GM18867 (cell line): ENCODE results near the gene COCH.
A peak's percentile ranks its signal among the peaks of the same experiment; 100 is the strongest.
"Not testable (repeated sequence)": the region's sequence is repeated elsewhere in the genome, so short reads cannot be mapped to it uniquely, and the experiment has no call there.

ENCODE experiments used
- ATAC-seq: cut with Tn5 transposase; IDR thresholded peaks from one replicate; pipeline ENCODE4 v1.9.1; 2021; ENCODE audit warnings: mild to moderate bottlenecking, moderate library complexity; ENCODE audit not compliant: unreplicated experiment

Gene COCH

GRCh38 chr14:30874999-30875787 is 834 bp downstream of the COCH start:
- peak; percentile 25 for ATAC-seq

- no peak for ATAC-seq
Measured at GRCh38 chr14:30875788-30876053, 1.4 kb downstream of the COCH start.

- ATAC-seq: no peak
Measured at GRCh38 chr14:30876692-30877091, 2.3 kb downstream of the COCH start.

GRCh38 chr14:30882431-30882830 is 8.1 kb downstream of the COCH start:
- no peak for ATAC-seq

GRCh38 chr14:30883508-30884294 is 9.3 kb downstream of the COCH start:
- ATAC-seq: no peak

- ATAC-seq: no peak
Measured at GRCh38 chr14:30884901-30885300, 10.5 kb downstream of the COCH start.

- ATAC-seq: no peak
Measured at GRCh38 chr14:30885840-30886740, 11.7 kb downstream of the COCH start.

GRCh38 chr14:30888480-30889243 is 14.3 kb downstream of the COCH start:
- ATAC-seq: no peak

GRCh38 chr14:30889244-30889594 is 14.9 kb downstream of the COCH start:
- ATAC-seq: no peak

GRCh38 chr14:30893819-30894218 is 19.5 kb downstream of the COCH start:
- no peak for ATAC-seq

GRCh38 chr14:30894923-30895515 is 20.7 kb downstream of the COCH start:
- ATAC-seq: no peak

GRCh38 chr14:30896435-30896834 is 22.1 kb downstream of the COCH start:
- ATAC-seq: no peak

GRCh38 chr14:30897121-30897520 is 22.8 kb downstream of the COCH start:
- ATAC-seq: not testable (repeated sequence)

- no peak for ATAC-seq
Measured at GRCh38 chr14:30903285-30904124, 29.1 kb downstream of the COCH start.

- ATAC-seq: no peak
Measured at GRCh38 chr14:30906752-30907658, 32.6 kb downstream of the COCH start.

GRCh38 chr14:30907659-30908057 is 33.3 kb downstream of the COCH start:
- ATAC-seq: no peak

GRCh38 chr14:30908826-30909225 is 34.5 kb downstream of the COCH start:
- ATAC-seq: no peak

- ATAC-seq: no peak
Measured at GRCh38 chr14:30914812-30915211, 40.5 kb downstream of the COCH start.
